ENCODE results near the gene TMEM163.

DNA sequence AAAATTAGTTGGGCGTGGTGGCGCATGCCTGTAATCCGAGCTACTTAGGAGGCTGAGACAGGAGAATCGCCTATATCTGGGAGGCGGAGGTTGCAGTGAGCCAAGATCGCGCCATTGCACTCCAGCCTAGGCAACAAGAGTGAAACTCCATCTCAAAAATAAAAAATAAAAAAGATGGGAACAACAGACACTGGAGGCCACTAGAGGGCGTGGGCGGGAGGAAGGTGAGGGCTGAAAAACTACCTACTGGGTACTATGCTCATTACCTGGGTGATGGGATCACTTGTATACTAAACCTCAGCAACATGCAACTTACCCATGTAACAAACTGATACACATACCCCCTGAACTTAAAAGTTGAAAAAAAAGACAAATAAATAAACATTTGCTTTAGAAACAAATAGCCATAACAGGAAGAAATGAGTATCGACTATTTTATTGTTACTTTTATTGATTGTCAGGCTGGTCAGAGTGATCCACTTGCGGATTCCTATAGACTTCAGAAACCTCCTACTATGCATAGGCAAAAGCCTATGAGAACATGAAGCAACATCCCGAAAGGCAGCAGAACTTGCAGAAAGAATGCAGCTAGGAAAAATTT lies 61.0 kb downstream of the TMEM163 start:
- TF ChIP-seq POLR2A (IDR thresholded peaks at IDR 0.05), result no peak
- TF ChIP-seq, protein P1, sequence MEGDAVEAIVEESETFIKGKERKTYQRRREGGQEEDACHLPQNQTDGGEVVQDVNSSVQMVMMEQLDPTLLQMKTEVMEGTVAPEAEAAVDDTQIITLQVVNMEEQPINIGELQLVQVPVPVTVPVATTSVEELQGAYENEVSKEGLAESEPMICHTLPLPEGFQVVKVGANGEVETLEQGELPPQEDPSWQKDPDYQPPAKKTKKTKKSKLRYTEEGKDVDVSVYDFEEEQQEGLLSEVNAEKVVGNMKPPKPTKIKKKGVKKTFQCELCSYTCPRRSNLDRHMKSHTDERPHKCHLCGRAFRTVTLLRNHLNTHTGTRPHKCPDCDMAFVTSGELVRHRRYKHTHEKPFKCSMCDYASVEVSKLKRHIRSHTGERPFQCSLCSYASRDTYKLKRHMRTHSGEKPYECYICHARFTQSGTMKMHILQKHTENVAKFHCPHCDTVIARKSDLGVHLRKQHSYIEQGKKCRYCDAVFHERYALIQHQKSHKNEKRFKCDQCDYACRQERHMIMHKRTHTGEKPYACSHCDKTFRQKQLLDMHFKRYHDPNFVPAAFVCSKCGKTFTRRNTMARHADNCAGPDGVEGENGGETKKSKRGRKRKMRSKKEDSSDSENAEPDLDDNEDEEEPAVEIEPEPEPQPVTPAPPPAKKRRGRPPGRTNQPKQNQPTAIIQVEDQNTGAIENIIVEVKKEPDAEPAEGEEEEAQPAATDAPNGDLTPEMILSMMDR (IDR thresholded peaks at IDR 0.05), result peak; percentile 44 to 57 (median 47)
